Muscle layer of colon (tissue), 2 donors: ENCODE data around the gene RUNX1.

Experiments
- H3K27ac ChIP-seq: one replicate; pipeline ENCODE4 v1.7.0; 2013; ENCODE audit warnings: low read depth, mild to moderate bottlenecking, low read length, moderate library complexity
- H3K27me3 ChIP-seq, 2 donors: one replicate each; pipeline ENCODE4 v1.7.0; 2013; ENCODE audit warnings: low read length in 2 of 2, mild to moderate bottlenecking in 2 of 2; ENCODE audit not compliant: insufficient read depth in 2 of 2, control insufficient read depth in 1 of 2
- H3K36me3 ChIP-seq: one replicate; pipeline ENCODE4 v1.7.0; 2013; ENCODE audit warnings: mild to moderate bottlenecking, low read length; ENCODE audit not compliant: insufficient read depth
- H3K4me1 ChIP-seq: one replicate; pipeline ENCODE4 v1.7.0; 2013; ENCODE audit warnings: mild to moderate bottlenecking, low read length; ENCODE audit not compliant: insufficient read depth
- H3K4me3 ChIP-seq, 2 donors: one replicate each; pipeline ENCODE4 v1.7.0; 2013; ENCODE audit warnings: low read length in 2 of 2, low read depth in 1 of 2, mild to moderate bottlenecking in 1 of 2, moderate library complexity in 1 of 2
- H3K9ac ChIP-seq: one replicate; pipeline ENCODE4 v1.7.0; 2013; ENCODE audit warnings: low read length
- H3K9me3 ChIP-seq: one replicate; pipeline ENCODE4 v1.7.0; 2013; ENCODE audit warnings: mild to moderate bottlenecking, low read length
- donor health status: abdominal sarcoma.
- donor health status: Adenocarcinoma of cecum.

The RUNX1 gene

GRCh38 chr21:34935452-34935851 lies 113.7 kb downstream of the RUNX1 start:
- H3K27ac ChIP-seq = no peak overlapping the region
- no peaks in the 10 kb centered on the region for H3K27me3 ChIP-seq
- H3K4me1 ChIP-seq = no peaks in the 10 kb centered on the region
- no peak overlapping the region for H3K9ac ChIP-seq
- no peaks in the 10 kb centered on the region for H3K36me3 ChIP-seq
- H3K4me3 ChIP-seq = no peak overlapping the region
- no peaks in the 10 kb centered on the region for H3K9me3 ChIP-seq

DNA sequence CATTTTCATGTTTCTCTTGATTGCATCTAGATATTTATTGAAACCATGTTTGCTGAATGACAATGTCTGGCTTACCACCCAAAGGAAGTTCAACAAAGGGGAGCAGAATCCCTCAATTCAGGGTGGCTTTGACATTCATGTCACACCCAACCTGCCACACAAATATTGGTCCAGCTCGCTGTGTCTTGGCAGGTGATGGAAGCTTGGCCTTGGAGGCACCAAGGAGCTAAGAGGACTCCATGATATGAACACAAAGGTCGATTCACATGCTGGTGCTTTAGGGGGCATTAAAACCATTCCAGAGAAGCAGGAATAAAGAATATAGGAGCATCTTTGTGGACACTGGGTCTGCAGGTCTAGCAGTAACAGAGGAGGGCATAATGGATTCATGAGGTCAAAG lies 114.8 kb downstream of the RUNX1 start:
- Histone ChIP-seq H3K4me3 (no peak overlapping the region), H3K4me1 (no peaks in the 10 kb centered on the region), H3K9ac (no peak overlapping the region), H3K9me3 (no peaks in the 10 kb centered on the region), H3K36me3 (no peaks in the 10 kb centered on the region), H3K27ac (no peak overlapping the region), H3K27me3 (no peaks in the 10 kb centered on the region)

DNA sequence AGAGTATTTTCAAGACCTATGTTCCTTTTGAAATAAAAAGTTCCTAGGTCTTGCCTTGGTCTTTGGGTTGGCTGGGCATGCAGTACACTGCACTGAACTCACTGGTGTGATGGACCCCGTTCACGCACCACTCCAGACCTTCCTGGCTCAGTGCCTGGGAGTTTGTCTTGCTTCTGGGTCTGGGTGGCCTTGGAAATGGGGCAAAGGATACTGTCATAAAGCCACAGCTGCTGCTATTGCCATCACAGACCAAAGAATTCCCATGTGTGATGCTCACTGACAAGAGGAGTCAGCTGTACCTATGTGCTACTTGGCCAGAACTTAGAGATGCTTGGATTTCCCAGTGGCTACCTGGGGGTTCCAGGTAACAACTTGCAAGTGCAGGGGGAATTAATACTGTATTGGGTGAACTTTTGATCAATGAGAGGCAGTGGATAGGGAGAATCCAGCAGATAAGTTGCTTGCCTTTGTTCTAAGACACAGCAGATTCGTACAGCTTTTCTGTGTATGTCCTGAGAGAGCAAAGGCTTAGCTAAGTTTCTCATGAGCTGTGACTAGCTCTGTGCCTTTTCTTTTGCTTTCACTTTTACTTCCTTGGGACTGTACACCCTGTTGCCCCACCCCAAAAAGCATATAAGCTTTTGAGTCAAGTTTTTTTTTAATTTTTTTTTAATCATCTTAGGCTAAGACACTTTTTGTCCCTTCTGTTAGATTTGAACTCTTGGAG lies 115.3 kb downstream of the RUNX1 start:
- Histone ChIP-seq H3K9ac (no peak overlapping the region), H3K27me3 (no peaks in the 10 kb centered on the region), H3K4me3 (no peak overlapping the region)

DNA sequence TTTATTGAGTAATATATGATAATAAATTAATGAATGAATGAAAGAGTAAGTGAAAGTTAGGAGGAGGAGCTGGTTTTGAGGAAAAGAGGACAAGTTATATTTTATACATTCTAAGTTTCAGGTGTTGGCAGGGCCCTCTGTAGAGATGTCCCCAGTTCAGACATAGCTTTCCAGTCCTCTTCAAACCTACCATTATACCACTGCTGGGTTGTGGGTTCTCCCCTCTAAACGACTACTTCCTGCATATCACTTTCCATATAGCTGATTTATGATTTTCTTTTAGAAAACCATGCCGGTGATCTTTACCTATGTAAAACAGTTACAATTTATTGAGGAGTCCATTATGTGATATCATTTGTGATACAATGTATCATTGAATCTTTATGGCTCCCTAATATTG lies 116.9 kb downstream of the RUNX1 start:
- H3K9ac ChIP-seq = no peak overlapping the region
- H3K27me3 ChIP-seq = no peaks in the 10 kb centered on the region
- no peaks in the 10 kb centered on the region for H3K4me1 ChIP-seq
- no peak overlapping the region for H3K27ac ChIP-seq
- H3K9me3 ChIP-seq = no peaks in the 10 kb centered on the region
- H3K36me3 ChIP-seq = no peaks in the 10 kb centered on the region
- H3K4me3 ChIP-seq = no peak overlapping the region

More for the DNA sequence above, 115.3 kb downstream of the RUNX1 start:
- Histone ChIP-seq H3K27ac (no peak overlapping the region), H3K9me3 (no peaks in the 10 kb centered on the region), H3K4me1 (no peaks in the 10 kb centered on the region), H3K36me3 (no peaks in the 10 kb centered on the region)

DNA sequence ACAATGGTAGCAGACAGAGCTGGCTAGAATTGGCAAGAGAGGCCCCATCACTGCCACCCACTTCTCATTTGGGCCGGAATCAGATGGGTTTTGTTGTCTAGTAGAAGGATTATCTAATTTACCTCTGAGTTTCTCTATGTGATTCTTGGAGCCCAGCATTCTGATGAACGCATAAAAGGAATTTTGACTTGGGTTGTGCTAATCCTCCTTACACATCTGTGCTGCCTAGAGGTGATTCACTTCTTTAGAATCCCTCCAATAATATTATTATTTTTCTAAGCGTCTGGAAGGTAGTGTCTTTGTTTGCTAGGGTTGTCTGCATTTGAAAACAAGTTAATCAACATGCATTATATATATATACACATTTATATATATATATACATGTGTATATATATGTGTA lies 118.1 kb downstream of the RUNX1 start:
- no peak overlapping the region for H3K9ac ChIP-seq

DNA sequence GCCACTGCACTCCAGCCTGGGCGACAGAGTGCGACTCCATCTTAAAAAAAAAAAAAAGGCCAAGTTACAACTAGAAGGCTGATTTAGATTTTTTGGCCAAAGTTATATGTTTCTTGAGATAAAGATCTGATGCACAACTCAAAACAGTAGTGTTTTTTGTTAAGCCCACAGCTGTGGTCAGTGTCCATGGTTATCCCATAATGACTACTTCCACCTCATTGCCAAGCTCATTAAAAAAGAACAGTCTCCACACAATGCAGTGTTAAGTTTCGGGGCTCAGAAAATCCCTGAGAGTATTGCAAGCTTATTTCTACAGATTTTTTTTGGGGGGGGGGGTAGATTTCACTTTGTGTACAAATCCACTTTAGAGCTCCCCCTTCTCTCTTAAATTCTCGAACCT lies 120.5 kb downstream of the RUNX1 start:
- Histone ChIP-seq H3K4me3 (no peak overlapping the region), H3K27me3 (no peaks in the 10 kb centered on the region), H3K9me3 (no peaks in the 10 kb centered on the region), H3K4me1 (no peaks in the 10 kb centered on the region), H3K9ac (no peak overlapping the region), H3K27ac (no peak overlapping the region), H3K36me3 (no peaks in the 10 kb centered on the region)

More for the DNA sequence above, 118.1 kb downstream of the RUNX1 start:
- no peaks in the 10 kb centered on the region for H3K27me3 ChIP-seq
- H3K27ac ChIP-seq = no peak overlapping the region
- H3K4me3 ChIP-seq = no peak overlapping the region
- H3K4me1 ChIP-seq = no peaks in the 10 kb centered on the region
- H3K9me3 ChIP-seq = no peaks in the 10 kb centered on the region
- no peaks in the 10 kb centered on the region for H3K36me3 ChIP-seq

DNA sequence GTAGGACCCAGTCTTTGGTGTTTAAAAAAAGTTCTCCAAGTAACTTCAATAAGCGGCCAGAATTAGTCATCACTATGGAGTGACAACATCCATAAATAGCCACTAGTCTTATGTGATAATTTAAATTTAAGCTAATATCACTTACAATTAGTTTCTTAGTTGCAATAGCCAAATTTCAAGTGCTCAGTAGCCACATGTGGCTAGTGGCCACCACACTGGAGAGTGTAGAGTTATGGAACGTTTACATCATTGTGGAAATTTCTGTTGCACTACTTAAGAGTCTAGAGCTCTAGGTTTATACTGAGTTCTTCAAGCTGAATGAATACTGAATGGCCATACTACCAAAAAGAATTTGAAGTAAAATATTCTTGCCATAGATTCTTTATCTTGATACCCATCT lies 121.1 kb downstream of the RUNX1 start:
- Histone ChIP-seq H3K4me1 (no peaks in the 10 kb centered on the region), H3K9ac (no peak overlapping the region), H3K4me3 (no peak overlapping the region), H3K27me3 (no peaks in the 10 kb centered on the region), H3K36me3 (no peaks in the 10 kb centered on the region), H3K9me3 (no peaks in the 10 kb centered on the region), H3K27ac (no peak overlapping the region)

DNA sequence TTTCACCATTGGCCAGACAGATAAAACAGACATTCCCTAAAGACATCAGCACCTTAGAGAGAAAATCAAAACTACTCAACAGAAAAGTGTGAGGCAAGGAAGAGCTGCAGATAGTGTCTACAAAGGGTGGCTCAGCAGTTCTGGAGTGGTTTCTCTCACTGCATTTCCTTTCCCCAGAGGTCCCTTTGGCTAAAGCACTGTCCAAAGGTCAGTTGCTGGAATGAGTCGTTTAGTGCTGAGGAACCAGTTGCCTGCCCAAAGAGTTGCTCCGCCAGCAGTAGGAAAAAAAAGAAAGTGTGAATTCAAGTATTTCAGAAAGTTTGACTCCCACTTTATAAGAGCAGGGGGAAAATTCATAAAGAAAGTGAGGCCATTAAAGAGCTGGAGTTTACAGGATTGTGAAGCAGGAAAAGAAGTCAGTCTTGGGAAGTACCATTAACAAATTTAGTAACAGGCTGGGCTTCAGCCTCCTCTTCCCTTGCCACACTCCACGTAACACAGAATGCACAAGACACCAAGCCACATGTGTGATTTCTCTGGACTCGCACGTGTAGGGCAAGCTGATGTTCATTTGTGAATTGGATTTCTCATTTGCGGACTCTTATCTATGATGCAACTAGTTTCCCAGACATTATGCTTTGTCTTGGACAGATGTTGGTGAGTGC lies 122.2 kb downstream of the RUNX1 start:
- H3K9me3 ChIP-seq = no peaks in the 10 kb centered on the region
- H3K36me3 ChIP-seq = no peaks in the 10 kb centered on the region
- no peaks in the 10 kb centered on the region for H3K4me1 ChIP-seq
- no peak overlapping the region for H3K4me3 ChIP-seq
- H3K27ac ChIP-seq = no peak overlapping the region
- no peaks in the 10 kb centered on the region for H3K27me3 ChIP-seq
- H3K9ac ChIP-seq = no peak overlapping the region

DNA sequence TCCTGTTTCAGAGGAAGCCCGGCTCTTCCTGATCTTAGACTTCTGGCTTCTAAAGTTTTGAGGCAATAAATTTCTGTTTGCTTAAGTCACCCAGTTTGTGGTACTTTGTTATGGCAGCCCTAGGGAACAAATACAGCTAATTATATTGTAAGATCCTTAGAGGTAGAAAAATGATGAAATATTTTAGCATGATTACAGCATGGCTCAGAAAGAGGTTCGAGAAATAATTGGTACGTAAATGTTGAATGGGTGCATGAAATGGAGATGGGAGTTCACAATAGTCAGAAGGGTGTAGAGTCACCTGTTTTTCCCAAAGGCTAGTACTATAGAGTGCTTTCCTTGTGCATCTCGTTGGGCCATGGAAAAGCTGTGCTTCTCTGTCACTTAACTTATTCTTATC lies 123.5 kb downstream of the RUNX1 start:
- no peaks in the 10 kb centered on the region for H3K27me3 ChIP-seq
- no peaks in the 10 kb centered on the region for H3K4me1 ChIP-seq
- no peak overlapping the region for H3K27ac ChIP-seq
- no peaks in the 10 kb centered on the region for H3K9me3 ChIP-seq
- no peak overlapping the region for H3K4me3 ChIP-seq
- no peak overlapping the region for H3K9ac ChIP-seq
- no peaks in the 10 kb centered on the region for H3K36me3 ChIP-seq

DNA sequence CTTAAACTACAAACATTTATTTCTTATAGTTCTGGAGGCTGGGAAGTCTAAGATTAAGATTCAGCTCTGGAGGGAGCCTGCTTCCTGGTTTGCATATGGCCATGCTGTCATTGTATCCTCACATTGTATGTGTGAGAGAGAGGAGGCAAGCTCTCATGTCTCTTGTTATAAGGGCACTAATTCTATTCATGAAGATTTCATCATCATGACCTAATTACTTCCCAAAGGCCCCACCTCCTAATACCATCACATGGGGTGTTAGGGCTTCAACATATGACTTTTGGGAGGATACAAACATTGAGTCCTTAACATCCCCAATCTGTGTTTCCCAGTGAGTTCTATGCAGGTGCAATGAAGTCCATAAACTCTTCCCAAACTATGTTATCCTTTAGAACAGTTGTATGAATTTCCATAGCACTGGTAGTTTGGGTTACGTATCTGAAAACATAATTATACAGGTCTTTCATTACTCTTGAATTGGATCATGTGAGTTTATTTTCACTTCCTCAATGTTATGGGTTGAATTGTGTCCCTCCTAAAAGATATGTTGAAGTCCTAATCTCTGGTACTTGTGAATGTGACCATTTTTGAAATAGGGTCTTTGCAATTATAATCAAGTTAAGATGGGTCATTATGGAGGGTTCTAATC lies 124.2 kb downstream of the RUNX1 start:
- Histone ChIP-seq H3K9ac (no peak overlapping the region), H3K4me1 (no peaks in the 10 kb centered on the region), H3K27me3 (no peaks in the 10 kb centered on the region), H3K27ac (no peak overlapping the region), H3K9me3 (no peaks in the 10 kb centered on the region), H3K36me3 (no peaks in the 10 kb centered on the region), H3K4me3 (no peak overlapping the region)

DNA sequence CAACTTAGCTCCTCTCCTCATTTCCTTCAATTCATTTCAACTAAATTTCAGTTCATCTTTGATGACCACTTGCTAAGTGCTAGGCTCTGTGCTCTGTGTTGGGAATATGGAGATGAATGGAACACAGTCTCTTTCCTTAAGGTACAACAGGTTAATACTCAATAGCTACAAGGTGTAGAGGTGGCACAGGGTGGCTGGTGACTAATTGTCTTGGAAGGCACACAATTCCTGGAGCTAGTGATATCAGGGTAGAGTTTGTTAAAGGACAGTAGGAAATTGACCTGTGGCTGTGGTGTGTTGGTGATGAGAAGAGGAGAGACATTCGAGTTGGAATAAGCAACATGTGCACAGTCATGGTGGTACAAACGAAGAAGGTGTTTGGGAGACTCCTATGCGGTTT lies 124.9 kb downstream of the RUNX1 start:
- H3K36me3 ChIP-seq = no peaks in the 10 kb centered on the region
- no peak overlapping the region for H3K27ac ChIP-seq
- H3K4me1 ChIP-seq = no peaks in the 10 kb centered on the region
- no peak overlapping the region for H3K4me3 ChIP-seq
- no peaks in the 10 kb centered on the region for H3K27me3 ChIP-seq
- no peaks in the 10 kb centered on the region for H3K9me3 ChIP-seq
- no peak overlapping the region for H3K9ac ChIP-seq
